Measurements from ENCODE around the gene MAST3. TPM values are rescaled to one million over a fixed set of nuclear protein-coding genes. Genes with fewer than 3 reads are reported as not detected.

The MAST3 gene
- total RNA-seq, 1 donor from 2014 or later: 4.5 TPM

GRCh38 chr19:18109733-18110608 lies 12.4 kb downstream of the MAST3 start:
- FAIRE-seq (no peak), DNase-seq (ENCODE audit: low spot score in 2 of 2) (peak in 1 of 2 donors; percentile 71)

- DNase-seq (ENCODE audit: low spot score in 2 of 2) (no peak), FAIRE-seq (no peak)
These were observed 13.1 kb downstream of the MAST3 start for GRCh38 chr19:18110609-18111232.

- FAIRE-seq (no peak), DNase-seq (ENCODE audit: low spot score in 2 of 2) (peak; percentile 75 to 80)
These were observed 15.5 kb downstream of the MAST3 start for GRCh38 chr19:18112989-18113478.

GRCh38 chr19:18113827-18114226 lies 16.2 kb downstream of the MAST3 start:
- DNase-seq (ENCODE audit: low spot score in 2 of 2): no peak
- no peak for FAIRE-seq

GRCh38 chr19:18114483-18114882 lies 16.9 kb downstream of the MAST3 start:
- DNase-seq (ENCODE audit: low spot score in 2 of 2) (no peak), FAIRE-seq (no peak)

GRCh38 chr19:18117364-18117691 lies 19.8 kb downstream of the MAST3 start:
- FAIRE-seq (no peak), DNase-seq (ENCODE audit: low spot score in 2 of 2) (no peak)

- DNase-seq (ENCODE audit: low spot score in 2 of 2) (peak; percentile 97 to 100), FAIRE-seq (no peak)
These were observed 20.3 kb downstream of the MAST3 start for GRCh38 chr19:18117692-18118378.

- FAIRE-seq: no peak
- no peak for DNase-seq (ENCODE audit: low spot score in 2 of 2)
These were observed 20.9 kb downstream of the MAST3 start for GRCh38 chr19:18118420-18119012.

- DNase-seq (ENCODE audit: low spot score in 2 of 2): no peak
- FAIRE-seq: no peak
These were observed 21.6 kb downstream of the MAST3 start for GRCh38 chr19:18119013-18119716.

GRCh38 chr19:18119717-18120105 lies 22.1 kb downstream of the MAST3 start:
- DNase-seq (ENCODE audit: low spot score in 2 of 2): no peak
- no peak for FAIRE-seq

GRCh38 chr19:18120127-18120526 lies 22.5 kb downstream of the MAST3 start:
- no peak for DNase-seq (ENCODE audit: low spot score in 2 of 2)
- FAIRE-seq: no peak

- no peak for FAIRE-seq
- DNase-seq (ENCODE audit: low spot score in 2 of 2): no peak
These were observed 23.6 kb downstream of the MAST3 start for GRCh38 chr19:18121166-18121565.

- no peak for DNase-seq (ENCODE audit: low spot score in 2 of 2)
- FAIRE-seq: no peak
These were observed 24.8 kb downstream of the MAST3 start for GRCh38 chr19:18122424-18122823.

- no peak for FAIRE-seq
- DNase-seq (ENCODE audit: low spot score in 2 of 2): no peak
These were observed 25.6 kb downstream of the MAST3 start for GRCh38 chr19:18122860-18123795.

- FAIRE-seq (no peak), DNase-seq (ENCODE audit: low spot score in 2 of 2) (no peak)
These were observed 26.2 kb downstream of the MAST3 start for GRCh38 chr19:18123819-18124218.

- DNase-seq (ENCODE audit: low spot score in 2 of 2) (no peak), FAIRE-seq (no peak)
These were observed 28.5 kb downstream of the MAST3 start for GRCh38 chr19:18126097-18126496.

- DNase-seq (ENCODE audit: low spot score in 2 of 2) (no peak), FAIRE-seq (no peak)
These were observed 30.5 kb downstream of the MAST3 start for GRCh38 chr19:18128044-18128443.

GRCh38 chr19:18128805-18129204 lies 31.2 kb downstream of the MAST3 start:
- FAIRE-seq (no peak), DNase-seq (ENCODE audit: low spot score in 2 of 2) (no peak)
